ENCODE data around the gene FAT1. TPM values are rescaled to one million over a fixed set of nuclear protein-coding genes. Genes with fewer than 3 reads are reported as not detected.

Gene FAT1
- total RNA-seq, 1 donor from 2014 or later = 353 TPM

DNA sequence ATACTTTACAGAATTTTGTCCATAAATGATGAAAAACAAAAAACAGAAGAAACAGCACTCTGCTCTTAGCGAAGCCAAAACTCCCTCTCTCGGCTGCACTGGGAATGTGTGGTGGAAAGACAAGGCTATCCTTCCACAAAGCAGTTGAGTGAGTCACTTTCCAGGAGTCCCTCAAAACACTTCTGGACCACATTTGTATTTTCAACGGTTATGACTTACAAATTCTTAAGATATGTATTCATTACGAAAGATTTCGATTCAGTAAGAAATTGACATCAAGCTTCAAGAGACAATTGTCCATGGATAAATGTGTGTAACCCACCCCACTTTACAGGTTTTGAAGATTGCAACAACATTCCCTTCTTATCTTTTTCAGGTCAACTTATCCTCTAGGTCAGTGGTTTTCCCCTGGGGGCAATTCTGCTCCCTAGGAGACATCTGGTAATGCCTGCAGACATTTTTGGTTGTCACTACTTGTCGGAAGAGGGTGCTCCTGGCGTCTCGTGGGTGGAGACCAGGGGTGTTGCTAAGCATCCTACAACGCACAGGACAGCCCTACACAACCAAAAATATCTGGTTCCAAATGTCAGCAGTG lies 101.6 kb downstream of the FAT1 start:
- DNase-seq (ENCODE audit: low read depth) = peak; percentile 79

DNA sequence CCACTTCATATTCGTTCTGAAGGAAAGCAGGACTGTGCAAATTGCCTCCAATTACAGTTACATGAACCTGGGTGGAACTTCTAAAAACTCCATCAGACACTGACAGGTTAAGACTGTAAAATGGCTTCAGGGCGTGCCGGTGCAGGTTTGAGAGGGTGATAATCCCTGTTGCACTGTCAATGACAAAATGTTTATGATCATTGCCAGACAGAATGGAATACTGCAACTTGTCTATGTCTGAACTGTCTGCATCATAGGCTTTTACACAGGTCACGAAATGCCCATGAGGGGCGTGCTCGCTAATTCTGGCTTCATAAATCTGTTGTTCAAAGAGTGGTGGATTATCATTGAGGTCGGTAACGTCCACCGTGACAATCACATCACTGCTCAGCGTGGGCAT lies 104.6 kb downstream of the FAT1 start:
- no peak for DNase-seq (ENCODE audit: low read depth)

DNA sequence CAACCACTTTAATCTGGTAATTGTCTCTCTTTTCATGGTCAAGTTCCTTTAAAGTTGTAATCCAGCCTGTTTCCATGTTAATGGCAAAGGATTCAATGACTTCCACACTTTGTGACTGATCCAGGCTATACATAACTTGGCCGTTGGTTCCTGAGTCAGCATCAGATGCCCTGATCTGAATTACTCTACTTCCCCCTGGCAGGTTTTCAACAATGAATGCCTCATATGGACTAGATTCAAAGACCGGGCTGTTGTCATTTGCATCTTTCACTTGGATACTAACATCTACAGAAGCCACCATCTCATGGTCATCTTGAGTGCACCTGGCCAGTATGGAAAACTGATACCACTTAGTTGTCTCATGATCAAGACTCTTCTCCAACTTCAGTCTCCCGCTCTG lies 105.7 kb downstream of the FAT1 start:
- DNase-seq (ENCODE audit: low read depth) = no peak

DNA sequence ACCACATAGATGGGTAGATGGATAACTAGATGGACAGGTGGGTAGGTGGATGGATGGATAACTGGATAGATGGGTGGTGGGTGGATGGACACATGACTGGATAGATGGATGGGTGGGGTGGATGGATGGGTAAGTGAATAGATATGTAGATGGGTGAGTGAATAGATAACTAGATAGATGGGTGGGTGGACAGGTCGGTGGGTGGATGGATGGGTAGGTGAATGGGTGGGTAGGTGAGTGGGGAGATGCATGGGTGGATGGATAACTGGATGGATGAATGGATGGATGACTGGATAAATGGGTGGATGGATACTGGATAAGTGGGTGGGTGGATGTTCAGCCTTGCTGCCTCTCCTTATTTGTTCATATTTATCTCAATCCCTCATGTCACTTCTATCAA lies 116.2 kb downstream of the FAT1 start:
- DNase-seq (ENCODE audit: low read depth) = no peak

DNA sequence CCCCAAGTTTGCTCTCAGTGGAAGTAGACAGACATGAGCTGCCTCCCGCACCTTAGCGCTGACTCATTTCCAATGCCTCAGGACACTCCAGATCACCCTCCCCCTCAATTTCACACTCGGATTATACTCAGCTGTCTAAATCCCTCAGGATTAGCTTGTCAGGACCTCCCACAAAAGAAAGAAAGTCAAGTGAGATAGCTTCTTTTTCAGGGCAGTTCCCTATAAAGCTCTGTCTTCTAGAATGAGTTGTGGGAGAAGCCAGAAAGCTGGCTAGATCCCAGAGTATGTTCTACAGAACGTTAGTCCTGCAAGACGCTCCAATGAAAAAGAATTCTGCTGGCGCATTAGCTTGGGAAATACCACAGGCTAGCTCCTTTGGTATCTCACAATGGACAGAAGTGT lies 117.1 kb downstream of the FAT1 start:
- peak; percentile 91 for DNase-seq (ENCODE audit: low read depth)

DNA sequence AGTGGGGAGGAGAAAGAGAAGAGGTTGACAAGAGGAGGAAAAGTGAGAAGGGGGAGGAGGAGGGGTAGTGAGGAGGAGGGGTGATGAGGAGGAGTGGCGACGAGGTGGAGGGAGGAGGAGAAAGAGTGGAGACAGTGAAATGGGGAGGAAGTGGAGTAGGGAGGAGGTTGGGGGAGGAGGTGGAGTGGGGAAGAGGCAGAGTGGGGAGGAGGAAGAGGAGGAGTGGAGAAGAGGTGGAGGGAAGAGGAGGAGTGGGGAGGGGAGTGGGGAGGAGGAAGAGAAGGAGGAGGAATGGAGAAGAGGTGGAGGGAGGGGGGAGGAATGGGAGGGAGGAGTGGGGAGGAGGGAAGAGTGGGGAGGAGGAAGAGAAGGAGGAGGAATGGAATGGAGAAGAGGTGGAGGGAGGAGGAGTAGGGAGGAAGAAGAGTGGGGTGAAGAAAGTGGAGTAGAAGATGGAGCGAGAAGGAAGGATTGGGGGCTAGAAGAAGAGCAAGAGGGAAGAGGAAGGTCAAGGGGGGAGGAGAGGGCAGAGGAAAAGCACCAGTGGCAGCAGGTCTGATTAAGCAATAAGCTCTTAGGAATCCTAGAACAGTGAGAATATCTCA lies 118.3 kb downstream of the FAT1 start:
- DNase-seq (ENCODE audit: low read depth) = no peak

DNA sequence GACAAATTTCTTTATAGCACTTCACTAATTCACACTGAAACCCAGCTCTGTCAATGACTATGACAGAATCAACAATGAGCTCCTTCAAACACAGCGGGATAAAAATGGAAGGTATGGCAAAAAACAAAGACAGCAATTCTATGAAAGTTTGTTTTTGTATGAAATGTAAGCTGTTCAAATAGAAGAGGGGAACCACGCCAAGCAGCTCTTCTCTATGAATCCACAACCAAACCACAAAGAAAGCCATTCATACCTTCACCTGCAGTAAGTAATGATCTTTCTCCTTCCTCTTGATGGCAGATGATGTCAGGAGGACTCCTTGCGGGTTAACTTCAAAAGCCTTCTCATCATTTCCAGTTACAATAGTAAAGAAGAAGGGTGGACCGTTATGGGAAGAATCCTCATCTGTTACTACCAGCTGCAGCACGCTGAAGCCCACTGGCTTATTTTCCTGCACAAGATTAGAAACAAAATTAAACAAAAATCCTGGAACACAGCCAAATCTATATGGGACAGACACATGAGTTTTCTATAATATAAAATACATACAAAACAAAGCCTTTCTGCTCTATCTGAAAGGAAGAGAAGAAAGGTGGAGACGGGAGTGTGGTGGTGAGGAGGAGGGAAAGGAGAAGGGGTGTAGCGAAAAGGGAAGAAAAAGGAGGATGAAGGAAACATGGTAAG lies 119.4 kb downstream of the FAT1 start:
- DNase-seq (ENCODE audit: low read depth) = no peak

DNA sequence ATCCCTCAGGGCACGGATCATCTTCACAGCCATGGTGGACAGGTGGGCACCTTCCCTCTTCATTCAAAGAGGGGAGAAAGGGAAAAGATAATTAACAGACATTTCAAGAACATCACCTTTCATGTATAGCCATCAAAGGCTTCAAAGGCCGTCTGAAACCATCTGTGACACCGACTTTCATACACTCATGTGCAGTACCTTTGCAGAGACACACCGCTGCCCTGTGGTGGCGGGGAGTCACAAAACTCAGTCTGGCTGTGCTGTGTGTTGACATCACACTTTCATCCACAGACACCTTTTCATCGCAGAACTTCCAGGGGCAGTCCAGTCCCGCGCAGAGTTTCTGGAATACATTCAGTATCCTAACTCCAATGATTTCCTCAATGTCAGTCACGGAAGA lies 120.7 kb downstream of the FAT1 start:
- DNase-seq (ENCODE audit: low read depth) = no peak

DNA sequence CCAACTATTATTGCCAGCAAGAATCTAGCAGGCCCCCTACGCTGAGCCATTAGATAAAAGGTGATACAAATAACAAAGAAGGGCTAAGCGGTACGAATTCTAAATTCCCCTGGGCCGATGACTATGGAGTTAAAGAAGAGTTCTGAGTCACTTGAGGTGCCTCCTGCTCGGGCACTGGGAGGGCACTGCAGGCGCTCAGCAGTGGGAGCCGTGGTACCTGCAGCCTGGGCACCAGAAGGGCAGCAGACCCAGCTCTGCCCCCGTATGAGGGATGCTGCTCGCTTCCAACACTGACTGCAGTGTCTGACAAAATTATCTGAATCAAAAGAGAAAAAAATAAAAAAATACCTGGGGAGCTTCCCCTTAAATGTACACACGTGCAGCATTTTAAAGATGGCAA lies 124.2 kb downstream of the FAT1 start:
- no peak for DNase-seq (ENCODE audit: low read depth)

DNA sequence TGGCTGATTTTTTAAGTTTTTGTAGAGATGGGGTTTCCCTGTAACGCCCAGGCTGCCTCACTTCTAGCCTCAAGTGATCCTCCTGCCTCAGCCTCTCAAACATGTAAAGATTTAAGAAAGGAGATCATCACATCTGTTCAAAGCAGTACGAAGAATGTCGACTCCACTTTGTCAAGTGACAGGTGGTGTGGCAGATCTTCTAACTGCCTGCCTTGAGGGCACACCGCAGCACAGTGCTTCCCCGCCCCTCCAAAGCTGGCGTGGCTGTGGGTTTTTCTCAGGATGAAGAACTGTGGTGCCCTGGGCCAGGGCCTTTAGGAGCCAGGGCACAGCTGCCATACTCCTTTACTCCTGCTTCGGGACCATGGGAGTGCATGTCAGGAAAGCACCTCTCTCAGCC lies 125.0 kb downstream of the FAT1 start:
- DNase-seq (ENCODE audit: low read depth) = peak; percentile 65

DNA sequence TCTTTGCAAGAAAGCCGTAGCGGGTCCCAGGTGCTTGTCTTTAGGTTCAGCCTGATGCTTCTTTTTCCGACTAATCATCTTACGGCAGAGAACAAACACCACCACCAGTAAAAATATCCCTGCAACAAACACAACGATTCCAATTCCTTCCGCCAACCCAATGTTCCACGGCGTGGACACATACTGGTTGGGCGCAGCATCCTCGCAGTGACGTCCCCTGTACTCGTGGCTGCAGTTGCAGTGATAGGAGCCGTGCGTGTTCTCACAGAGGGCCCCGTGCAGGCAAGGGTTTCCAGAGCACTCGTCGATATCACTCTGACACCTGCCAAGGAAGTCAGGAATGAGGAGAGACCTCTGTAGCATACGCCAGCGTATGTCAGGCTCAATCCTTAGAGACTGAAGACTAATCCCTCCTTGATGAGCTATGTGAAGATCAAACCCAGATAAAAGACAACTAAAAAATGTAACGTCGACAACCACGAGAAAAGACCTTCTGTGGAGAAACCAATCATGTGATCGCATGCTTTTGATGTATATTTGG lies 126.7 kb downstream of the FAT1 start:
- DNase-seq (ENCODE audit: low read depth) = no peak

DNA sequence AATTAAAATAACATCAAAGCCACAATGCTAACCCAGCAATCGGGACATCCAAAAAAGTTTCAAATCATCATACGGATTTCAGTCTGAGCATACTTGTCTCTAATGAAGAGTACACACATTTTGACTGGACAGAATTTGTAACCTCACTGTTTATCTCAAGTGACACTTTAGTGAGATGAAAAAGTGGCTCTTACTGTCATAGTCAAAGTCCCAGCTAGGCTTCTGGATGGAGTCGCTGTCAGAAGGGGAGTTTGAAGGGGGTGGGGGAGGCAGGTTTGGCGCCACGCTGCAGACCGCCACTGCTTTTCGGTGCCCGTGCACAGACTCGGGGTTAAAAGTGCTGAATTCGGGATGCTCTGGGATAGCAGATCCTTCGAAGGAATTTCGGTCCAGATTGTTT lies 127.3 kb downstream of the FAT1 start:
- no peak for DNase-seq (ENCODE audit: low read depth)

DNA sequence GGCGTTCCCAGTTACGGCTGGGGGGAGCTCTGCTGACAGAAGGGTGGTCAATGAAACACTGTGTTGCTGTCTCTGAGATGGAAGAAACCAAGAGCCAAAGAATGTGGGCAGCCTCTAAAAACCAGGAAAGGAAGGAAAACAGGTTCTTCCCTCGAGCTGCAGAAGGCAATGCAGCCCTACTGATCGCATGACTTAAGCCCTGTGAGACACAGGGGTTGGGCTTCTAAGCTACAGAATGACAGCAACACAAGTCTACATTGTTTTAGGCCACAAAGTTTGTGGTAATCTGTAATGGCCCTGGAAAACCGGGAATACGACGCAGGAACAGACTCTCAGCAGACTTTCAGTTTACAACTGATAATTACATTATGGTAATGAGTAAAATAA lies 130.1 kb downstream of the FAT1 start:
- no peak for DNase-seq (ENCODE audit: low read depth)

DNA sequence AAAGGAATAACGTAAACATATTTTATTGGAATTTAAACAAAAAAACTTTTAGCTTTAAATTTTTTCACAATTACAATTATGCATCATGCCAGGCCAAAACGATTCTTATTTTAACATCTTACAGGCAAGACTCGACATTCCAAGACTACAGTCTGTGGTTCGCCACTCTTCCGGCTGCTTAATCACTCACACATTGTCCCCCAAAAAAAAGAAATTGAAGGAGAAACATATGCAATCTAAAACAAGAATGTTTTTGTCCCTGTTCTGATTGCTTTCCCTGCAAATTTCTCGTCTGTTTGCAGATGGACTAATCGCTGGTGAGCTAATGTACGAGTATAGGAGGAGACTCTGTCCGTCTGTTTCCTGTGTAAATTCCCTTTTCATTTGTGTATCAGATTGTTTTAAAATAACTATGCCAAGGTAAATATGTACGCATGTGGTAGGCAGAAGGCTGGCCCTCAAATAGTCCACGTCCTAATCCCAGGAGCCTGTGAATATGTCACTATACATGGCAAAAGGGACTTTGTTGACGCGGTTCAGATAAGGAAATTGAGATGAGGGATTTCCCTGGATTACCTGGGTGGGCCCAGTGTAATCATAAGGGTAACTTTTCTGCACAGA lies 130.6 kb downstream of the FAT1 start:
- DNase-seq (ENCODE audit: low read depth) = no peak

DNA sequence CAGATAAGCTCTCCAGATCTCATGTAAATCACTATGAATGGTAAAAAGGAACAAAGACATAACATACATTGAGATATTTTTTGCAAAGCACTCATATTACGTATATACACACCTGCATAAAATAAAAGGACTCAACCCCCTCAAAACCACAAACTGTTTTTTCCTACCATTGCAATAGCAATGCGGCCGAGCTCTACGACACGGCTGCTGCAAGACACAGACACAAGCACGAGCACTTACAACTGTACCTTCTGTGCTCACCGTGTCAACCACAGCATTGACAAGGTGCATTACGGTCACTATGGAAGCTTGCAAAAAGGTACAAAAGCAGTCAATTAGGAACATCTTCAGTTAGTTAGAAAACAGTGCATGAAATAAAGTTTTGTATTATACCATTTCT lies 131.2 kb downstream of the FAT1 start:
- no peak for DNase-seq (ENCODE audit: low read depth)

DNA sequence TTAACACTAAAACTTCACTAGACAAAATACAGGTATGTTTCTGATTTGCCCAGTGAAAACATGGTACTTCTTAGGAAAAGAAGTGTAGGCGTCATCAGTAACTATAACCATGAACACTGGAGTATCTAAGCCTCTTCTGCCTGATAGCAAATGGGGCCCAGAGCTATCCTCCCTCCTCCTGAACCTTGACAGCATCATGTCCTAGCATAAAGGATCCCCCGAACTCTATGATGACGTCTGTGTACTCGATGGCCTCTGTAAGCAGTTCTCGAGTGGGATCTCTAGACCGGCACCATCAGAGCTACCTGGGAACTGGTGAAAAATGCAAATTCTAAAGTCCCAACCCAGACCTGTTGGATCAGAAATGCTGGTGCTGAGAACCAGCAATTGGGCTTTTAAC lies 132.0 kb downstream of the FAT1 start:
- DNase-seq (ENCODE audit: low read depth) = no peak

DNA sequence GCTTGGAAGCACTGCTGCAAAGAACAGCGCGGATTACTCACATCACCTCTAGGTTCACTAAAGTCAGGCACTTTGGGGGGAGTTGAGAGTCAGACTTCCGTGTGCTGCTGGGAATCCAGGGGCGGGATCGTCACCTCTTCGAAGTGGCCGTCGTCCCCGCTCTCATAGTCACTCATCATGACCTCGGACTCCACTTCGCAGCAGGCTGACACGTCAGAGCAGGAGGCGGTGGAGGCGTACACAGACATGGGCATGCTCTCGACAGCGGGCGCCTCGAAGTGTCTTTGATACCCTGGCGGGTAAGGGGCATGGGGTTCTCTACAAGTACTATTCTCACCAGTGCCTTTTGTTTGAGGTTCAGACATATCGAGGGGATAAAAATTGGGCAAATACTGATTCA lies 135.2 kb downstream of the FAT1 start:
- no peak for DNase-seq (ENCODE audit: low read depth)

DNA sequence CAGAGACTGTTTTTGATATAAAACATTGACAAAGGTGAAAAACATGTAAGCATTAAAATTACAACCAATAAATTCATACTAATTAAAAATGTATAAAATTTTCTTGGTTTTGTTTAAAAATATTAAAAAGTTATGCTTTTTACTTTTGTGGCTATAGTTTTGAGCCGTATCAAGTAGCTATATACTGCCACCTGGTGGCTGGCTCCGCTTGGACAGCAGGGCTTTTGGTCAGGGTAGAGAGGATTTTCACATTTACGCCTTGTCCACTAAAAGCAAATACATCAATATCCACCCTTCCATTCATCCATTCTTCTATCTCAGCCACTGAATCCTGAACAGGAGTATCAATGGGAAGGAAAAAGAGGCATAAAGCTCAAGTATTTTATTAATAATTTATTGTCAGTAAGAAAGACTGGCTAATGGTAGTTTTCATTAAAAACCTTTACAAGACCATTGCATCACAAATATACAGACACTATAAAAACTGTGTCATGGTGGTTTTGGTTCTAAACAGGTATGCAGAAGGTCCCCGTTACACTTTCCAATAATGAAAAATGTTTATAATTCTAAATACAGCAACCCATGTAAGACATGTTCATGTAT lies 136.1 kb downstream of the FAT1 start:
- DNase-seq (ENCODE audit: low read depth) = peak; percentile 64

DNA sequence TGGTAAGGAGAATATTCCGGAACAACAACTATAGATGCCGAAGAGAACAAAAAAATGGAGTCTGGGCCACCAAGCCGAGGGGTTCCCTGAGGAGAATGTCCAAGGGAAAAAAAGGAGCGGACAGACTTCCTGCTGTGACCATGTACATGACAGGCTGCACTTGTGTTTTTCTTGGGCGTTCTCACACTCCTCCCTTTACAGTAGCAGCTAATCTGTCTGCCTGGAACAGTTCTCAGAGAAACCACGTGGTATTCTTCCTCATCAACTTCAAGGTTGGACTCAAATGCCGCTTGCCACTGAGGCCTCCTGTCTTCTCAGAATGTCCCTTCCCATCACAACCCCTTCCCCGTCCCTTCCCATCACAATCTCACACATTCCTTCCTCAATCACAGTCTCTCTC lies 137.5 kb downstream of the FAT1 start:
- no peak for DNase-seq (ENCODE audit: low read depth)

DNA sequence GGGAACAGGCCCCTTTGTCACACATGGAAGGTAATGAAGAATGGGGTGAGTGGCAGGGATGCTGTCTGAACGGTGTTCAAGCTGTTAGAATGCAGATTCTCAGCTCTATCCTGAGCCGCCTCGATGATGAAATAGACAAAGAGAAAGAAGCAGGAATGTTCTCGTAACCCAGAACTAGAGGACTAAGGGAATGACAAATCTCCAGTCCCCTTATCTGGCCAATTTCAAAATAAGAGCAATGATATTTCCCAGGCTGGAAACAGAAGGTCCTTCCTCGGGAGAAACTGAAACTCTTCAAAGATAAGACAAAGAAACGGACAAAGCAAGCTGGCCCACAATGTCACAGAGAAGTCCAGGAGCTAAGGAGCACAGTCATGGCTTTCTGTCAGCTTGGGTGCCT lies 138.7 kb downstream of the FAT1 start:
- DNase-seq (ENCODE audit: low read depth) = no peak

DNA sequence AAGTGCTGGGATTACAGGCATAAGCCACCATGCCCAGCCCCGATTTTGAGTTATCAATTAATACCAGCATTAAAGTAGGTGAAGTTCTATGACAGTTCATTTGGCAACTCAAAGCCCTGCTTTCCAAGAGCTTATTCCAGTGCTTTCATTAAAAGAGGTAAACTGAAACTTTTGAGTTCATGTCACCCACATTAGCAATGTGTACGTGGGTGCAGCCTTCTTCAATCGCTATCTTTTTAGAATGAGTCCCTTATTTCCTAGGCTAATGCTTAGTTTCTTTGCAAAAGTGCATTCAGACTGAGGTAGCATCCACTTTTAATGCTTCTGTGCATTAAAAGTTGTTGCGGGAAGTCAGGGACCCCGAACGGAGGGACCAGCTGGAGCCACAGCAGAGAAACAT lies 142.2 kb downstream of the FAT1 start:
- no peak for DNase-seq (ENCODE audit: low read depth)

DNA sequence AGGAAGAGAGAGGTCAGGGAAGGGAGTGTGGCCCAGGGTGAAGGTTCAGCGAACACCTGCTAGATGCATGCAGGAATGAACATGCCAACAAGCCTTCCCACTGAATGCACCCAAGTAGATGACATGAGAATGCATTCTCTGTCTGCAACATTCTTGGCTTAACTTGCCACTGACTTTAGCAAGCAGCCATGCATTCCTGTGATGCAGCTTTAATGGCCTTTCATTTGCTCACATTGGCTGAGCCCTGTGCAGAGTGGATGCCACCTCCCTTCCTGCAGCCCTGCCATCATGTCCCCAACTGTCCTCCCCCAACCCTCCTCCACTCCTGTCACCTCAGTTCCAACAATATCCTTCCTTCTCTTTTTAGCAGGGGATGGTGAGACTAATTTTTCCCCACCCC lies 143.0 kb downstream of the FAT1 start:
- DNase-seq (ENCODE audit: low read depth) = no peak

Measured in myocyte (in vitro differentiated cells).